Rectal smooth muscle tissue (tissue), 1 donor: Measurements from ENCODE around the gene HPS3.
A peak's percentile ranks its signal among the peaks of the same experiment; 100 is the strongest.
"Not testable (repeated sequence)": the region's sequence is repeated elsewhere in the genome, so short reads cannot be mapped to it uniquely, and the experiment has no call there.

ENCODE experiments used
- H3K27ac ChIP-seq: one replicate; pipeline ENCODE4 v1.7.0; 2013; ENCODE audit warnings: low read depth, low read length, inconsistent platforms
- H3K27me3 ChIP-seq: one replicate; pipeline ENCODE4 v1.7.0; 2013; ENCODE audit warnings: low read length; ENCODE audit not compliant: control insufficient read depth, insufficient read depth
- H3K36me3 ChIP-seq: one replicate; pipeline ENCODE4 v1.7.0; 2013; ENCODE audit warnings: low read length; ENCODE audit not compliant: control insufficient read depth, insufficient read depth
- H3K4me1 ChIP-seq: one replicate; pipeline ENCODE4 v1.7.0; 2013; ENCODE audit warnings: low read length; ENCODE audit not compliant: control insufficient read depth, insufficient read depth
- H3K4me3 ChIP-seq: one replicate; pipeline ENCODE4 v1.7.0; 2013; ENCODE audit warnings: low read length
- H3K9ac ChIP-seq: one replicate; pipeline ENCODE4 v1.7.0; 2013; ENCODE audit warnings: low read length

The HPS3 gene

GRCh38 chr3:149097987-149098386, 31.5 kb upstream of the HPS3 start:
- not testable (repeated sequence) for H3K27ac ChIP-seq, H3K4me1 ChIP-seq, H3K9ac ChIP-seq, H3K4me3 ChIP-seq, H3K27me3 ChIP-seq, H3K36me3 ChIP-seq

GRCh38 chr3:149101154-149101553, 28.3 kb upstream of the HPS3 start:
- Histone ChIP-seq H3K27ac (no peak overlapping the region), H3K36me3 (no peaks in the 10 kb centered on the region), H3K4me3 (no peak overlapping the region), H3K4me1 (no peaks in the 10 kb centered on the region), H3K9ac (no peak overlapping the region), H3K27me3 (no peaks in the 10 kb centered on the region)

GRCh38 chr3:149101641-149102040, 27.8 kb upstream of the HPS3 start:
- H3K27ac ChIP-seq = no peak overlapping the region
- H3K36me3 ChIP-seq = no peaks in the 10 kb centered on the region

GRCh38 chr3:149104484-149104883, 25.0 kb upstream of the HPS3 start:
- no peak overlapping the region for H3K27ac ChIP-seq
- no peaks in the 10 kb centered on the region for H3K27me3 ChIP-seq

More at GRCh38 chr3:149101641-149102040, 27.8 kb upstream of the HPS3 start:
- no peaks in the 10 kb centered on the region for H3K4me1 ChIP-seq
- H3K9ac ChIP-seq = no peak overlapping the region
- H3K4me3 ChIP-seq = no peak overlapping the region
- H3K27me3 ChIP-seq = no peaks in the 10 kb centered on the region

GRCh38 chr3:149114458-149114857, 15.0 kb upstream of the HPS3 start:
- Histone ChIP-seq H3K27ac (no peak overlapping the region), H3K4me3 (no peak overlapping the region), H3K36me3 (no peaks in the 10 kb centered on the region), H3K4me1 (peaks cover 6% of the 10 kb centered on the region), H3K9ac (no peak overlapping the region), H3K27me3 (no peaks in the 10 kb centered on the region)

More at GRCh38 chr3:149104484-149104883, 25.0 kb upstream of the HPS3 start:
- no peak overlapping the region for H3K4me3 ChIP-seq
- H3K9ac ChIP-seq = no peak overlapping the region
- H3K36me3 ChIP-seq = no peaks in the 10 kb centered on the region
- H3K4me1 ChIP-seq = no peaks in the 10 kb centered on the region

GRCh38 chr3:149115114-149115513, 14.3 kb upstream of the HPS3 start:
- no peak overlapping the region for H3K27ac ChIP-seq
- no peaks in the 10 kb centered on the region for H3K27me3 ChIP-seq
- no peaks in the 10 kb centered on the region for H3K36me3 ChIP-seq
- H3K9ac ChIP-seq = no peak overlapping the region
- no peak overlapping the region for H3K4me3 ChIP-seq
- peaks cover 6% of the 10 kb centered on the region for H3K4me1 ChIP-seq

- Histone ChIP-seq H3K4me1 (peaks cover 8% of the 10 kb centered on the region), H3K36me3 (no peaks in the 10 kb centered on the region), H3K27me3 (no peaks in the 10 kb centered on the region), H3K4me3 (no peak overlapping the region), H3K27ac (no peak overlapping the region), H3K9ac (no peak overlapping the region)
Observed at GRCh38 chr3:149118724-149119123, 10.7 kb upstream of the HPS3 start.

- Histone ChIP-seq H3K27me3 (no peaks in the 10 kb centered on the region), H3K4me3 (no peak overlapping the region), H3K27ac (no peak overlapping the region), H3K9ac (no peak overlapping the region), H3K4me1 (peaks cover 8% of the 10 kb centered on the region), H3K36me3 (no peaks in the 10 kb centered on the region)
Observed at GRCh38 chr3:149119466-149119865, 10.0 kb upstream of the HPS3 start.

- H3K4me1 ChIP-seq = peaks cover 2% of the 10 kb centered on the region
- H3K9ac ChIP-seq = no peak overlapping the region
- H3K27ac ChIP-seq = no peak overlapping the region
- peak overlapping the region; percentile 9 for H3K4me3 ChIP-seq
- no peaks in the 10 kb centered on the region for H3K27me3 ChIP-seq
- H3K36me3 ChIP-seq = no peaks in the 10 kb centered on the region
Observed at GRCh38 chr3:149120051-149120972, 9.1 kb upstream of the HPS3 start.

GRCh38 chr3:149122721-149123578, 6.5 kb upstream of the HPS3 start:
- no peaks in the 10 kb centered on the region for H3K27me3 ChIP-seq
- no peak overlapping the region for H3K4me3 ChIP-seq
- H3K27ac ChIP-seq = no peak overlapping the region
- H3K9ac ChIP-seq = no peak overlapping the region
- H3K4me1 ChIP-seq = peaks cover 2% of the 10 kb centered on the region
- no peaks in the 10 kb centered on the region for H3K36me3 ChIP-seq

GRCh38 chr3:149128821-149129220, 617 bp upstream of the HPS3 start:
- Histone ChIP-seq H3K4me1 (peaks cover 4% of the 10 kb centered on the region), H3K27ac (peak overlapping the region; percentile 79), H3K27me3 (no peaks in the 10 kb centered on the region), H3K36me3 (no peaks in the 10 kb centered on the region), H3K4me3 (peak overlapping the region; percentile 90), H3K9ac (peak overlapping the region; percentile 29)

GRCh38 chr3:149131589-149131988, 2.2 kb downstream of the HPS3 start:
- Histone ChIP-seq H3K27me3 (no peaks in the 10 kb centered on the region), H3K4me1 (peaks cover 4% of the 10 kb centered on the region), H3K4me3 (no peak overlapping the region), H3K27ac (no peak overlapping the region), H3K9ac (no peak overlapping the region), H3K36me3 (no peaks in the 10 kb centered on the region)
